ENCODE results near the gene MTG2. TPM values are rescaled to one million over a fixed set of nuclear protein-coding genes. Genes with fewer than 3 reads are reported as not detected.

MTG2 gene
- polyA plus RNA-seq, 12 donors = 22.7 to 56.3 (median 26.8) TPM; not detected in 1

DNA sequence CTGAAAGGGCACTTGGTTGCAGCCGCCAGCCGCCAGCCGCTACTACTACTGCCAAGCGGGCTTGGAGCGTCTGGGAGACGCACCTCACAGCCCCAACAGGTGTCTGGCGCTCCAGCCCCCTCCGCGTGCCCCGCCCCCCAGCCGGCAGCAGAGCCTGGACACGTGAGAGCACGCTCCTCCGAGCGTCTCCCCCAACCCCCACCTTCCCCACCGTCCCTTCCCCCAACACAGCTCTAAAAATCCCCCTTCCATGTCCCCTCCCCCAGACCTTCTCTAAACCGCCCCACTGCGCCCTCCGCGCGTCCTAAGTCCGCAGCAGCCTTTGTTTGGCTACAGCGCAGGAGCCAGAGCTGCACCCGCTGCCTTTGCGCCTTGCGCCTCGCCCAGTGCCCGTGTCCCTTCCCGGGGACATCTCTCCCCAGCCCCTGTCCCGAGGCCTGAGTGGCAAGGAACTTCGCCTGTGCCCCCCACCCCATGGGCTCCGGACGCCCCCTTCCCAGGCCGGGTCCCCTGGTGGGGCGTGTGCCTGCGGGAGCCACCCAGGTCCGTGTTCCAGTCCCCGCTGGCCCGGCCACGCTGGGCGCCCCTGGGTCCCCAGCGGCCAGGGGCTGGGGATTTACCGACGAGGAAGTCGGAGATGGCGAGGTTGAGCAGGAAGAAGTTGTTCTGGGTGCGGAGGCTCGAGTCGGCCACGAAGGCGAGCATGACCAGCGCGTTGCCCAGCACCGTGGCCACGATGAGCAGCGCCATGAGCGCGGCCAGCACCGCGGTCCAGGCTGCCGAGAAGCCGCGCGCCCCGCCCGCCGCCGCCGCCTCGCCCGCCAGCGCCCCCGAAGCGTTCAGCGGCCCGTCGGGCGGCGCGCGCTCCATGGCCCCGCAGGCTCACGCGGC is 36.5 kb downstream of the MTG2 start:
- DNase-seq = no peak

DNA sequence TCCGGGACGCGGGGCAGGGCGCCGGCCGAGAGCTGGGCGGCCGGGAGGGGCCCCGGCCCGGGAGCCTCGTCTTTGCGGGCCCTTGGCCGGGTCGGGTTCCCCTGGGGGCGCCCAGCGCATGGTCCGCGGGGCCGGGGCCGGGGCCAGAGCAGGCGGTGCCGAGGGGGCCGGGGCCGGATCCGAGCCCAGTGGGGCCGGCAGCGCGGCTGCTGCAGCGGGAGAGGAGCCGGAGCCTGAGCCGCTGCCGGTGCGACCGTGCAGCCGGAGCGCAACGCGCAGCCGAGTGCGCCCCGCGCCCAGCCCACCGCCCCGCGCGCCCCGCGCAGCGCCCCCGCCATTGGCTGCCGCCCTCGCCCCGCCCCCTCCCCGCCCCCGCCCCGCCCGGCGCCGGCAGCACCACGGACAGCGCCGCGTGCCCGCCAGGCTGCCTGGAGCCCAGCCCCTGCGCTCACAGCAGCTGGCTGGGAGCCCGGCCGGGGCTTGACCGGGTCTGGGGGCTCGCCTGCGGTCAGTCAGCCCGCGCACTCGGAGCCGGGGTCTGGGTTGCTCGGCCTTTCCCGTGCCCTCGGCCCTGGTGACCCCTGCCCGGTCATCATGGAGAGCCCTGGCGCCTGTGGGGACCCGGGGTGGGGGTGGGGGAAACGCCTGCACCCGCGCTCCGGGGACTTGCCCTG is 37.3 kb downstream of the MTG2 start, which contains the start of gene HRH3:
HRH3 (minus strand) TSS at position 287 of the 674 bp plus-strand sequence. CDS start 308 bp downstream, outside the sequence.
- DNase-seq = peak; percentile 36

DNA sequence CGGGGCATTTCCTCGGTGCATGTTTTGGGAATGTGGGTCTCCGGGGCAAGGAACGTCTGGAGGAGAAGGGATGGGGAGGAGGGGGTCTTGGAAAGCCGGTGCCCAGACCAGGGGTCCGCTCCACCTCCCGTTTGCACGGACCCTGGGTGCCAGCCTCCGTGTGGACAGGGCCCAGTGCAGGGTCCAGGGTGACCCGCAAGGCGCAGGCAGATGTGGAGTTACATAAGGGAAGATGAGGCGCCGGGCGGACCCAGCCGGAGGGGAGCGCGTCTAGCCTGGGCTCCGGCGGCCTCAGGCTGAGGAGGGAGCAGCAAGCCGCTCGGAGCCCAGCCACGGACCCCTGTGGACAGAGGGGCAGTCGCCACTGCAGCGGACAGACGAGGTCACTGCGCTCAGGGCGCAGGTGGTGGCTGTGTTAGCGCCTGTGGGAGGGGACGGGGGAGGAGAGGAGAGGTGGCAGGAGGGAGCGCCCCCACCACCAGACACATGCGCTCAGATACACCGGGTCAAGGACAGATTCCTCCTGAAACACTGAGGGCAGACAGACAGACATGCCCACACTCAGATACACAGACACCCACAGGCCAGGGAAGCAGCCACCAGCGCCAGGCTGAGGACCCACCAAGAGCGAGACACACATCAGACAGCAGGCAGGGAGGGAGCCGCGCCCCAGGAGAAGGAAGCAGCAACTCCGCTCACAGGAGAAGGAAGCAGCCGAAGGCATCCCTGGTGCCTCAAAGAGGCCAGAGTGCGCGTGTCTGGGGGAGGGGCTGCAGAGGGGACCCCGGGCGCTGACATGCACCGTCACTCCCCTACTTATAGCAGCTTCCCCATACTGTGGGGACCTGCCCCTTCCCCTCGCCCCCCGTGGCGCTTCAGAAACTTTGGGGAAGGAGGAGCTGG is 38.1 kb downstream of the MTG2 start:
- no peak for DNase-seq

DNA sequence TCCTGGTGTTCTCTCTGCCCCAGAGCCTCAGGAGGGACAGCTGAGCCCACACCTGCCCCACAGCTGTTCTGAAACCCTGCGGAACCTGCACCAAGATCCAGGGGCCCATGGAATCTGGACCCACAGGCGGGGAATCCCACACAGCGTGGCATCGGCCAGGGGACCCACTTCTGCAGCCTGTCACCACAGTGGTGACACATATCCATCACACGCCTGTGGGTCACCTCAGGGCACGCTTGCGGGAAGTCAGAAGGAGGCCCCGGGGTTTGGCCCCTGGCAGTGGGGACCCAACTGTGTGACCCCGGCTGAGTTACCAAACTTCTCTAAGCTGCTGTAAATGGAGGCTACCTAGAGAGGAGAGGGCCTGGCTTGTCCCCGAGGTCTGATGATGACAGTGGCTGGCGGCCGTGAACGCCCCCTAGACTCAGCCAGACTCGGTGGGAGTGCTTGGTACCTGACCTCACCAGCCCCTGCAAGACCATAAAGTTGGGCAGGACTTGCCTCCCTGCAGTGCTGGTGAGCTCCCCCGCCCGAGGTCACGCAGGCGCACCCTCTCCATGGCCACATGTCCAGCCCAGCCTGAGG is 39.5 kb downstream of the MTG2 start:
- no peak for DNase-seq

DNA sequence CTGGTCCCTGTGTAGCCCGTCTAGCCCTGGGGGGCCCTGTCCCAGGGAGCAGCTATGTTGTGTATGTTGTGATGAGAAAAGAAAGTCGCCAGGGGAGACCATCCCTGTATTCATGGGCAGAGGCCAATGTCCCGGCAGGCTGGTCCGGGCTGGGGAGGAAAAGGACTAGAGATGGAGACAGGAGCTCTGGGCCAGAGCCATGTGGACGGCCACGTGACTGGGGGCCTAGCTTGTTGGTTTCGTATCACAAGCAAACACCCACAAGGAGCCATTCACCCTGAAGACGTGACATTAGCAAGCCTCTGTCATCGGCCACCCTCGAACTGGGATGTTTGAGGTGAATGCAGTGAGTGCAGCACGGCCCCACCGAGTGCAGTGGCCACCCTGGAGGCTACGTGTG is 40.1 kb downstream of the MTG2 start:
- no peak for DNase-seq

DNA sequence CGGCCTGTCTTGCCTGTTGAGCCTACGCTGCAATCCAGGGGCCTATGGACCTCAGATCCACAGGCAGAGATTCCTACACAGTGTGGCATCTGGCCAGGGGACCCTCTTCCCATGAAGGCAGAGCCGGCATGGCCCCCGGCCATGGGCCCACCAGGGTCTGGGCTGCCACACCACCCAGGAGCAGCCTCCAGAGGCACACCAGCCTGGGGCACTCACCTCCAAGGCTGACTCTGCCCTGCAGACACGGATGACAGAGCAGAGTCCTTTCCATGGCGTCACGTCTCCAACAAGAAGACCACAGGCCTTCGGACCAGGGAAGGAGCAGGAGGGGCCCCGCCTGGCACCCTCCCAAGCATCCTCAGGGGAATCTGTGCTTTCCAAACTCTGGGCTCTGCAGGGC is 40.7 kb downstream of the MTG2 start:
- no peak for DNase-seq

DNA sequence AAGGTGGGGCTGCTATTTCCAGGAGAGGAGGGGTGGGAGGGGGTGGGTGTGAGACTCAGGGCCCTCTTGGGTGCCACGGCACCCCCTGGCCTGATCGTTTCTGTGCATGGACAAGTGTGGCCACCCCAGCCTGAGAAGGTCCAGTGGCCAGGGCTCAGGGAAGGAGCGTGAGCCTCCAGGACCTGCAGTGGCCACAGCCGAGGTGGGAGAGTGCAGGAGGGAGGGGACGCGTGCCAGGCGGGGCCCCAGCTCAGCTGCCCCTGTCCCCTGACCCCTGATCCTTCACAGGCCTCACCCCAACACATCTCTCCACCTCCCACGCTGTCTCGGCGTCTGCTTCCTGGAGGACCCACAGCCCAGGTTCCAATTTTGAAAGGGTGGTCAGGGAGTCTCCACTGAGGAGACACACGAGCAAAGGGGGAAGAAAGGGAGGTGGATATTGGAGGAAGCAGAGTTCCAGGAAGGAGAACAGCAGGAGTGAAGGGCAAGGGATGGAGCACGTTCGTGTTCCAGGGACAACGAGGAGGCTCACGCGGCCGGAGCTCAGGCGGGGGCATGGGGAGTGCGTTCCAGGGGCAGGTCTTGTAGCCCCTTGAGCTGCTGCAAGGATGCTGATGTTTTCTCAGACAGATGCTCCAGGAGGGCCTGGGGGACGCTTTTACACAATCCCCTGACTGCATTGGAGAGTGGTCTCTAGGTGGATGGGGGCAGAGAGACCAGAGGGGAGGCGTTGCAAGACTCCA is 41.5 kb downstream of the MTG2 start:
- no peak for DNase-seq

DNA sequence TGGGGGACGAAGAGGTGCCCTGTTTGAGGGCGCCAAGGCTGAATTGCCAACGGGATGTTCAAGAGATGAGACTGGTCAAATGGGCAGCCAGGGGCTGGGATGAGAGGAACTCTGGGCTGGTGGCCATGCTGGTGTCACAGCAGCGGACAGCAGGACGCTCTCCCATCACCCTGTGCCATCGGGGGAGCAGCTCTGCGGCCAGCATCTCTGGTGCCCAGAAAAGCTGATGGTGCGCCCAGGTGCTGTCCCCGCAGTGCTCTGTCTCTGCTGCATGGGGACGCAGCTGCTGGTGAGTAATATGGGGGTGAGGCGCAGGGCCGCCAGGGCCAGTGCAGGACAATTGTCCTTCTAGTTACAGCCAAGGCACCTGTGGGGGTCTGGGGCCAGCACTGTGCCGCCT is 42.2 kb downstream of the MTG2 start:
- DNase-seq = no peak

DNA sequence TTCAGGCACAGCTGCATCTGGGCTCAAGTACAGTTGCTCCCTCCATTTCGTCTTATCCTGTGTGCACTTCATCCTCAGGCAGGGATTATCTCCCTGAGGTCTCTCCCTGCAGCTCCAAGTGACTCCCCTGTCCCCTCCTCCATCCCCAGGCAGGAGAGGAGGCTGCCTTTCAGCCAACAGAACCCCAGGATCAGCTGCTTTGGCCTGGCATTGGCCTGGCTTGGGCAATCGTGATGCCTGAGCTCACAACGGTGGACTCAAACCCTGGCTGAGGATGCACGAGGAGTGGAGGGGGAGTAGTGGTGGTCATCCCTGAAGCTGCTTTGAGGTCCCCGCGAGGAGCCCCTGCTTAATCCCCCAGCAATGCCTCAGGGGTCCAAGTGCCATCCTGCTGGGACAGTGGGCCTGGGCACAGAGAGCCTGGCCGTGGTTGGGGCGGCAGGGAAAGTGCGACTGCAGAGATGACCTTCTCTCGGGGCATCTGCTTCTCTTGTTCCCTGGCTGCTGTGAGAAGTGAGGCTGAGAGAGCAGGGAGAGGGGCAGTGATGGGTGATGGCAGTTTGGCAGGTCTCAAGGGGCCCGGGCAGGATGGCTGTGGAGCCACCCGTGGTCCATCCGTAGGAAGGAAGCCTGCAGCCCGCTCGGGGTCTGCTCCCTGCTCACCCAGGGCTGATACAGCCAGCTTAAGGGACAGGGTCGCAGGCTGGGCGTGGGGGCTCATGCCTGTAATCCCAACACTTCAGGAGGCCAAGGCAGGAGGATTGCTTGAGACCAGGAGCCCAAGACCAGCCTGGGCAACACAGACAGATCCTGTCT is 43.2 kb downstream of the MTG2 start:
- DNase-seq = no peak

DNA sequence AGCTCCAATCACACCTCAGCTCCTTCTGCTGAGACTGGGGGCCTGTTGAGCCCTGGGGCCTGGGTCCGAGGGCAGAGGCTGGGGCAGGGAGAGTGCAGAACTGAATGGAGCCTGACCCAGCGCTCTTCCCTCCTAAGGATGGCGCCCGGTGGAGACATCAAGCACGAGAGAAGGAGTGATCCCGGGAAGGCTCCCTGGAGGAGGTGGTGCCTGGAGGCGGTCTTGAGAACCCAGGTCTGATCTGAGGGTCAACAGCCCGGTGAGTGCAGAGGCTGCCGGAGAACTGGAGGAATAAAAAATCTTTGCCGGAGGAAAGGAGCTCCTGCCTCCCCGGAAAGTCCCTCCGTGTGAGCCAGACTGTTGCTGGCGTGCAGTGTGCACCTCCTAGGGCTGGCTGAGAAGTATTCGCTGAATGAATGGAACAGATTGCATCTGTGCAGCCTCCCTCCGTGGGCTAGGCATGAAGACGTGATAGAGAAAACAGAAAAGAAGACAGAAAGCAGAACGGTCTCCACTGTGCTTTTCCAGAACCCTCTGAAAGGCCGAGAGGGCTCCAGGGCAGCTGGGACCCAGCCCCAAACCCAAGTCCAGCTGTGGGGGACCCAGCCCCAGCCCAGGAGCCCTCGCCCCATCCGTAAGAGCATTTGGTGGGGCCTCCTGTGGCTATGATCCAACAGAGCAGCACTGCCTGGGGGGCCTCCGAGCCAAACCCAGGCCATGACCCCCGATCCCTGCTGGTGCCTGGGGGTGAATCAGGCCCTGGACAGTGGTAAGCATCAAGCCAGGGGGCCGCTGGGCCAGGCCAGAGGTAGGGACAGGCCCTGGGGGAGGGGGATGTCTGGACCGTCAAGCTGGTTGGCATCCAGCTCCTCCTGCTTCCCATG is 44.1 kb downstream of the MTG2 start:
- no peak for DNase-seq

DNA sequence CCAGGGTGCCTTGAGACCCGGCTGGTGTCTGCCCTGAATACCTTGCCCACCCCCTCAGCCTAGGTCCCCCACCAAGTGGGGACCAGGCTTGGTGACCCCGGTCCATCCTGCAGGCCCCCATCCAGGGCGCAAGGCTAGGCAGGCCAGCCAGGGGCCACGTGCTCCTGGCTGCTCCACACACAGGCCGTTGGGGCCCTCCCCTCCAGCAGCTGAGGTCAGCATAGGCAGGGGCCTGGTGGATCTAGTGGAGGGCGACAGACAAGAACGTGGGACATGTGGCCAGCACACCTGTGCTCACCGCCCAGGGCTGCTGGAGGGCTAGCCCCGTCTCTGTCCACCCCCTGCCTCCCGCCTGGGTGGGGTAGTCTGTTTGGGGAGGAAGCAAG is 44.8 kb downstream of the MTG2 start:
- DNase-seq = no peak

DNA sequence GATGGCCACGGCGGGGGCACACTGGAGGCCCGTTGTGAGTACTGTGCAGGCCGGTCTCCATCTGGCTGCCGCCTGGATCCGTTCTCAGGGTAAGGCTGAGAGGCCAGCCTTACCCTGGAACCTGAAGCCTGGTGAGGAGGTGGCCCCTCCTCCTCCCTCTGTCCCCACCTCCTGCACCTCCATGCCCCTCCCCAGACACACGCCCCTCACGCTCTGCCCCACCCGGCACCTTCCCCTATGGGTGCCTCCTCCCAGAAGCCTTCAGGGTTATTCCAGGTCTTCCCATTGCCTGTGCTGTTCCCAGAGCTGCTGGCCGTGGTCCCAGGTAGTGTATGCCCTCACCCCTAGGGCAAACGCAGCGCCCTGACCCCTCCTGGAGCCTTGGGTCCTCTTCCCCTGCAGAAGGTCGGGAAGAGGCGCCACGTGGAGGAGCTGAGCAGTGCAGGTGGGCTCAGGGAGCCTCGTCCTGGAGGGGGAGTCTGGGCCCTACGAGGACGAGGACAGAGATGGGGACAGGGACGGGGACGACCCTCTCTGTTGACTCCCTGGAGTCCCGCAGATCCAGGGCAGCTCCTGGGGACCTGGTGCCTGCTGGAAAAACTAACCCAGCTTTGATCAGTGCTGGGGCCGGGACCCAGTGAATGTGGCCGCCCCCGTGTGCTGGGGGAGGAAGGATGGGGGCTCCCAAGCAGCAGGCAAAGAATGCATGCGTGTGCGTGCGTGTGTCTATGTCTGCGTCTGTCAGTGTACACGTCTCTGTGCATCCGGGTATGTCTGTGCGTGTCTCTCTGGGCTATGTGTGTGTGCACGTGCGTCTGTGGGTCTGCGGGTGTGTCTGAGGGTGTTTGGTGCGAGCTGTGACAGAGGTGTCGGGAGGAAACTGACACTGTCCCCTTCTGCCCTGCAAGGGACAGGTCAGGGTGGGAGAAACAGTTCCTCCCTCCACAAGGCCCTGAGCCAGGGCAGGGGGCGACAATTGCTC is 45.4 kb downstream of the MTG2 start:
- no peak for DNase-seq

DNA sequence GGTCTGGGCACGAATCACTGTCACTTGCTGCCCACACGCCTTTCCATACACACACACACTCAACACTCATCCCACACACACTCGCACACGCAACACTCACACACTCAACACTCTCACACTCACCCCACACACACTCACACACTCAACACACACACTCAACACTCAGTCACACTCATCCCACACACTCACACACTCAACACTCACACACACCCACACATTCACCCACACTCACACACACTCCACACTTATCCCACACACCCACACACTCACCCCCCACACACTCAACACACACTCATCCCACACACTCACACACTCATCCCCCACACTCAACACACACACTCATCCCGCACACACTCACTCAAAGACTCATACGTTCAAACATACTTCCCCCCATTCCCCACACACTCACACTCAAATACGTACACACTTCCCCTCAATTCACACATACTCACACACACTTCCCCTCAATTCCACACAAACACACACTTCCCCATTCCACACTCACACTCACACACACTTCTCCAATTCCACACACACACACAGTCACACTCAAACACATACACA is 46.2 kb downstream of the MTG2 start:
- no peak for DNase-seq

DNA sequence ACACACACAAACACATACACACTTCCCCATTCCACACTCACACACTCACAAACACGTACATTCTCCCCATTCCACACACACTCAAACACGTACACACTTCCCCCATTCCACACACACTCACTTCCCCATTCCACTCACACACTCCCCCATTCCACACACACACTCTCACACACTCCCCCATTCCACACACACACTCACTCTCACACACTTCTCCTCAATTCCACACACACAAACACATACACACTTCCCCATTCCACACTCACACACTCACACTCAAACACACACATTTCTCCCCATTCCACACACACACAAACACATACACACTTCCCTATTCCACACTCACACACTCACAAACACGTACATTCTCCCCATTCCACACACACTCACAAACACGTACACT is 46.8 kb downstream of the MTG2 start:
- DNase-seq = no peak

DNA sequence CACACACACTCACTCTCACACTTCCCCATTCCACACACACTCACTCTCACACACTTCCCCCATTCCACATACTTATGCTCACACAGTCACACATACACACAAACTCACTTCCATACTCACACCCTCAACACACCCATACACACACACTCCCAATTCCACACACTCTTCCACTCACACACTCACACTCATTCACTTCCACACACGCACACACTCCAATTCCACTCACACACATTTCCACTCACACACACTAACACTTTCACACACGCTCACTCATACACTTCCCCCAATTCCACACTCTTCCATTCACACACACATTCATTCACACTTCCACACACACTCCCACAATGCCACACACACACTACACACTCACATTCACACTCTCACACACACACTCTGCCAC is 47.4 kb downstream of the MTG2 start:
- DNase-seq = no peak

DNA sequence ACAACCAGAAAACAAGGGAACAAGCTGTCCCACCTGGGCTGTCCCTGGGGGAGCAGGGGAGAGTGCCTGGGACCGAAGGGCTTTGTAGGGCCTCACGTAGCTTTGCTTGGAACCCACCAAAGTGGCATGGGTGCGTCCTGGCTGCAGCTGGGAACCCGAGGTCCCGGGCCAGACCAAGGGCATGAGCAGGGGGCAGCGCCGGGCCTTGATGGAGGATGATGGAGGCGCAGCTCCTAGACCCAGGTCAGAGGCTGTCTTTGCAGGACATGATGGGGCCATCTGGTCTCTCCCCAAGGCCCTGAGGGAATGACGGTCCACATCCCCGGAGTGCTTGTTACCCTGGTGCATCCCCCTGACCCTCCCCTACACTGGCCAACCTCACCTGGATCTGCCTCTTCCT is 47.9 kb downstream of the MTG2 start:
- no peak for DNase-seq

DNA sequence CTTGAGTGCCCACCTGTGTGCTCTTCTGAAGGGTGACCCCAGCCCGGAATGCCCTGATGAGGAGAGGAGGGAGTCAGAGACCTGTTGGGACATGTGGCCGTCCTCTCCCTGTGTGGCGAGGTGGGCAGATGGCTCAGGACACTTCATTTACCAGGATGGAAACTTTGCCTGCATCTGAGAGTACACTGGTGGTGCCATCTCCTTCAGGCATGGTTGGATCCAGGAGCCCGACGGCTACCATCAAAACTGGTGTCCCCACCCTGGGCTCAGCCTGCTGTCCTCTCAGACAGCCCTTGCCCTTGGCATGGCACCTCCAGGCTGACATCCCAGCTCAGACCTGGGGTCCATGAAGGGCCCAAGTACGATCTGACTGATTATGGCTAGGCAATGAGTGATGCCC is 48.5 kb downstream of the MTG2 start:
- no peak for DNase-seq
